Uterus (tissue), 4 donors: Measurements from ENCODE around the gene HTR4. TPM values are rescaled to one million over a fixed set of nuclear protein-coding genes. Genes with fewer than 3 reads are reported as not detected.

Experiments
- DNase-seq, 2 donors: peaks; one replicate each; pipeline ENCODE4 v3.0.0-alpha.2; 2019 to 2020
- H3K27ac ChIP-seq, 2 donors: fragments of 200-600 bp; sonication (generic); 1 replicate in 1 of 2; 2 replicates in 1 of 2; pipeline ENCODE4 v1.5.1; 2016 to 2018
- H3K27me3 ChIP-seq, 2 donors: fragments of 200-600 bp; sonication (generic); one replicate each; pipeline ENCODE4 v1.5.1; 2018 to 2019; ENCODE audit warnings: control low read depth in 1 of 2
- H3K36me3 ChIP-seq, 2 donors: fragments of 200-600 bp; sonication (generic); one replicate each; pipeline ENCODE4 v1.5.1; 2019; ENCODE audit warnings: control low read depth in 1 of 2
- H3K4me1 ChIP-seq, 2 donors: fragments of 200-600 bp; sonication (generic); one replicate each; pipeline ENCODE4 v1.5.1; 2018 to 2019; ENCODE audit warnings: control low read depth in 1 of 2
- H3K4me3 ChIP-seq, 2 donors: fragments of 200-600 bp; sonication (generic); 1 replicate in 1 of 2; 2 replicates in 1 of 2; pipeline ENCODE4 v1.5.1; 2018 to 2019; ENCODE audit warnings: mild to moderate bottlenecking in 1 of 2
- H3K9me3 ChIP-seq, 2 donors: fragments of 200-600 bp; sonication (generic); one replicate each; pipeline ENCODE4 v1.5.1; 2019; ENCODE audit warnings: control low read depth in 1 of 2
- POLR2A ChIP-seq, 2 donors: fragments of 450-650 bp; IDR thresholded peaks; one replicate each; pipeline ENCODE4 v1.6.1; 2016; ENCODE audit warnings: antibody characterized with exemption in 2 of 2, mild to moderate bottlenecking in 1 of 2, moderate library complexity in 1 of 2
- intact Hi-C: fragments of 100-400 bp; cut with DNase I; formaldehyde crosslinking; loops from one replicate; pipeline ENCODE4 v1.15.1; 2023; ENCODE audit warnings: low total_unique reads
- total RNA-seq, 4 donors: library from RNA; depleted of rRNA in 3 of 4; stranded (reverse); fragments of >200 nt in 3 of 4; gene quantifications; one replicate each; pipeline versions ENCODE4 v1.1.0 to v1.2.4, GENCODE V29; 2014 to 2023
- TF ChIP-seq, protein P1 (sequence below), 4 experiments: fragments of 200-600 bp in 2 of 4; fragments of 450-650 bp in 2 of 4; sonication (generic) in 2 of 4; IDR thresholded peaks; one replicate each; pipeline ENCODE4 v1.5.1; 2016 to 2019; ENCODE audit warnings: antibody characterized with exemption in 4 of 4, mild to moderate bottlenecking in 2 of 4, moderate library complexity in 1 of 4
- donor health status: DM: yes; HTN: yes; CAD: no.

HTR4 gene
- total RNA-seq, 4 donors from 2014 or later, result 0.26 to 0.40 TPM; not detected in 2

- intact Hi-C loops, result no loop called here
- no peak overlapping the region for H3K4me3 ChIP-seq
- no peaks in the 10 kb centered on the region for H3K9me3 ChIP-seq
- no peak overlapping the region for H3K27ac ChIP-seq
- no peak for DNase-seq
- H3K36me3 ChIP-seq, result no peaks in the 10 kb centered on the region
- TF ChIP-seq POLR2A (IDR thresholded peaks at IDR 0.05), result no peak
- TF ChIP-seq, protein P1, sequence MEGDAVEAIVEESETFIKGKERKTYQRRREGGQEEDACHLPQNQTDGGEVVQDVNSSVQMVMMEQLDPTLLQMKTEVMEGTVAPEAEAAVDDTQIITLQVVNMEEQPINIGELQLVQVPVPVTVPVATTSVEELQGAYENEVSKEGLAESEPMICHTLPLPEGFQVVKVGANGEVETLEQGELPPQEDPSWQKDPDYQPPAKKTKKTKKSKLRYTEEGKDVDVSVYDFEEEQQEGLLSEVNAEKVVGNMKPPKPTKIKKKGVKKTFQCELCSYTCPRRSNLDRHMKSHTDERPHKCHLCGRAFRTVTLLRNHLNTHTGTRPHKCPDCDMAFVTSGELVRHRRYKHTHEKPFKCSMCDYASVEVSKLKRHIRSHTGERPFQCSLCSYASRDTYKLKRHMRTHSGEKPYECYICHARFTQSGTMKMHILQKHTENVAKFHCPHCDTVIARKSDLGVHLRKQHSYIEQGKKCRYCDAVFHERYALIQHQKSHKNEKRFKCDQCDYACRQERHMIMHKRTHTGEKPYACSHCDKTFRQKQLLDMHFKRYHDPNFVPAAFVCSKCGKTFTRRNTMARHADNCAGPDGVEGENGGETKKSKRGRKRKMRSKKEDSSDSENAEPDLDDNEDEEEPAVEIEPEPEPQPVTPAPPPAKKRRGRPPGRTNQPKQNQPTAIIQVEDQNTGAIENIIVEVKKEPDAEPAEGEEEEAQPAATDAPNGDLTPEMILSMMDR (IDR thresholded peaks at IDR 0.05), result no peak
- H3K27me3 ChIP-seq, result no peaks in the 10 kb centered on the region
- H3K4me1 ChIP-seq, result no peaks in the 10 kb centered on the region
Observed at GRCh38 chr5:148457183-148457620, 197.1 kb downstream of the HTR4 start.

- Histone ChIP-seq H3K36me3 (no peaks in the 10 kb centered on the region), H3K9me3 (no peaks in the 10 kb centered on the region), H3K27ac (no peak overlapping the region), H3K27me3 (no peaks in the 10 kb centered on the region), H3K4me3 (no peak overlapping the region), H3K4me1 (no peaks in the 10 kb centered on the region)
- TF ChIP-seq POLR2A (IDR thresholded peaks at IDR 0.05), result no peak
- TF ChIP-seq, protein P1 (IDR thresholded peaks at IDR 0.05), result no peak
- intact Hi-C loops, result no loop called here
- no peak for DNase-seq
Observed at GRCh38 chr5:148455185-148455584, 199.1 kb downstream of the HTR4 start.

DNA sequence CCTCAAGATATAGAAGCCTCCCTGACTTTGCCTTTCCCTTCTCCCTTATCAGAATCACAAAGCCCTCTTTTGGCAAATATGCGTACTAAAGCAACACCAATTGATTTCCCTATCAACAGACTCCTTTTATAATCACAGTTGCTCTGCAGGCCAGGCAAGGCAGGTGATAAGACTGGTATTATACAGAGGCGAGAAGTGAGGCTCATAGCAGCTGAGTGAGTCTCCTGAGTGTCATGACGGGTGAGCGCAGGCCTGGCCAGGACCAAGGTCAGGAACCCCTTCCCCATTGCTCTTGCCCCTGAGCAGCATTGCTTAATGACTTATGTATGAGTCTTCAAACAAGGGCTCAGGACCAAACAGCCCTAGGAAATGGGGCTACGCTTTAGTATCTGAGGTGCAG is 199.8 kb downstream of the HTR4 start:
- no peaks in the 10 kb centered on the region for H3K4me1 ChIP-seq
- H3K9me3 ChIP-seq, result no peaks in the 10 kb centered on the region
- intact Hi-C loops, result no loop called here
- H3K27me3 ChIP-seq, result no peaks in the 10 kb centered on the region
- no peak for TF ChIP-seq POLR2A (IDR thresholded peaks at IDR 0.05)
- TF ChIP-seq, protein P1 (IDR thresholded peaks at IDR 0.05), result no peak
- DNase-seq, result no peak
- H3K27ac ChIP-seq, result no peak overlapping the region
- H3K4me3 ChIP-seq, result no peak overlapping the region
- H3K36me3 ChIP-seq, result no peaks in the 10 kb centered on the region

DNA sequence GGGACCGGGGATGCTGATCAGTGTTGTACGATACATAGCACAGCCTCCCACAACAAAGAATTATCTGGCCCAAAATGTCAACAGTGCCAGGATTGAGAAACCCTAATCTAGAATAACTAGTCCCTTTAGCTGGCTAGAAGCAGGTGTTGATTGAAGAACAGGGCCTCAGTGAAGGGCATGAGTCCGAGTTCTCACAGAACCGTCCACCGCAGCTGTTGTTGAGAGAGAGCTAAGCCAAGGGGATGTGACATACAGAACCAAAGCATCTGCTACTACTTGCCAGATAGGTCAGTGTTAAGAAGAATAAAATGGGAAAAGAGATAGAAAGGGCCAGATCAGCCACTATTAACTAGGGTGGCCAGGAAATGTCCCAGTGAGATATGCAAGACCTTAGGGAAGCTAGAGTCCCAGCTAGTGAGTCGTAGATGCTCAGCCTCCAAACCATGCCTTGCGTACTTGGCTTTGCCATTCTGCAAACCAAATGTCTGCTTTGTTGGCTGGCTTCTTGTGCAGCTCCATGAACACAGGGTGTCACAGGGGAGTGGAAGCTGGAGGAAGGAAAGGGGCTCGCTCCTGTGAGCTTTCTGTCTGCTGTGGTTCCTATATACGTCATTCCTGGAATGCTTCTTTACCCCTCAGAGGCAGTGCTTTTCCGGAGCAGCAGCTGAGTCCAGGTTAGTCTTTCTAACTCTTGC is 201.7 kb downstream of the HTR4 start:
- intact Hi-C loops, result no loop called here
- Histone ChIP-seq H3K36me3 (no peaks in the 10 kb centered on the region), H3K9me3 (no peaks in the 10 kb centered on the region), H3K27ac (no peak overlapping the region), H3K4me1 (no peaks in the 10 kb centered on the region), H3K27me3 (no peaks in the 10 kb centered on the region), H3K4me3 (no peak overlapping the region)
- DNase-seq, result no peak
- TF ChIP-seq POLR2A (IDR thresholded peaks at IDR 0.05), result no peak
- TF ChIP-seq, protein P1 (IDR thresholded peaks at IDR 0.05), result no peak

- Histone ChIP-seq H3K27ac (no peak overlapping the region), H3K27me3 (no peaks in the 10 kb centered on the region), H3K36me3 (no peaks in the 10 kb centered on the region), H3K9me3 (no peaks in the 10 kb centered on the region), H3K4me1 (no peaks in the 10 kb centered on the region), H3K4me3 (no peak overlapping the region)
- no peak for DNase-seq
- intact Hi-C loops, result no loop called here
- TF ChIP-seq, protein P1 (IDR thresholded peaks at IDR 0.05), result no peak
Observed at GRCh38 chr5:148446611-148447010, 207.7 kb downstream of the HTR4 start.
